ENCODE measurements around the gene FAM13A. TPM values are rescaled to one million over a fixed set of nuclear protein-coding genes. Genes with fewer than 3 reads are reported as not detected.

Gene FAM13A
- total RNA-seq, 4 donors from 2014 or later = 17.7 to 80.3 (median 46.2) TPM

- no peak for TF ChIP-seq CTCF (IDR thresholded peaks at IDR 0.05)
- TF ChIP-seq POLR2A (IDR thresholded peaks at IDR 0.05) = no peak
- no peak for DNase-seq
- intact Hi-C loops (cut with DNase I; ENCODE audit: low total_unique reads) = no loop called here
- H3K9me3 ChIP-seq = peaks cover 0 to 1% of the 10 kb centered on the region in 2 donors
- no peaks in the 10 kb centered on the region for H3K36me3 ChIP-seq
- no peak overlapping the region for H3K27ac ChIP-seq
- H3K4me1 ChIP-seq = no peaks in the 10 kb centered on the region
- no peak overlapping the region for H3K4me3 ChIP-seq
- no peaks in the 10 kb centered on the region for H3K27me3 ChIP-seq
Observed at GRCh38 chr4:88722828-88723227, 334.2 kb downstream of the FAM13A start.

GRCh38 chr4:88722276-88722780 lies 334.7 kb downstream of the FAM13A start:
- DNase-seq = no peak
- Histone ChIP-seq H3K27me3 (no peaks in the 10 kb centered on the region), H3K27ac (no peak overlapping the region), H3K36me3 (no peaks in the 10 kb centered on the region), H3K4me3 (no peak overlapping the region), H3K9me3 (peaks cover 0 to 6% of the 10 kb centered on the region in 2 donors), H3K4me1 (no peaks in the 10 kb centered on the region)
- intact Hi-C loops (cut with DNase I; ENCODE audit: low total_unique reads) = no loop called here
- no peak for TF ChIP-seq CTCF (IDR thresholded peaks at IDR 0.05)
- no peak for TF ChIP-seq POLR2A (IDR thresholded peaks at IDR 0.05)

GRCh38 chr4:88720451-88721428 lies 336.2 kb downstream of the FAM13A start:
- DNase-seq = no peak
- intact Hi-C loops (cut with DNase I; ENCODE audit: low total_unique reads) = no loop called here
- H3K27ac ChIP-seq = no peak overlapping the region
- H3K27me3 ChIP-seq = no peaks in the 10 kb centered on the region
- no peaks in the 10 kb centered on the region for H3K4me1 ChIP-seq
- no peak overlapping the region for H3K4me3 ChIP-seq
- peaks cover 0 to 13% of the 10 kb centered on the region in 2 donors for H3K9me3 ChIP-seq
- H3K36me3 ChIP-seq = no peaks in the 10 kb centered on the region
- TF ChIP-seq POLR2A (IDR thresholded peaks at IDR 0.05) = no peak
- no peak for TF ChIP-seq CTCF (IDR thresholded peaks at IDR 0.05)

GRCh38 chr4:88719381-88719780 lies 337.6 kb downstream of the FAM13A start:
- H3K4me1 ChIP-seq = no peaks in the 10 kb centered on the region
- no peaks in the 10 kb centered on the region for H3K27me3 ChIP-seq
- no peak overlapping the region for H3K4me3 ChIP-seq
- TF ChIP-seq CTCF (IDR thresholded peaks at IDR 0.05) = no peak
- TF ChIP-seq POLR2A (IDR thresholded peaks at IDR 0.05) = no peak
- H3K36me3 ChIP-seq = no peaks in the 10 kb centered on the region
- intact Hi-C loops (cut with DNase I; ENCODE audit: low total_unique reads) = no loop called here
- H3K9me3 ChIP-seq = peaks cover 0 to 13% of the 10 kb centered on the region in 2 donors
- DNase-seq = no peak
- no peak overlapping the region for H3K27ac ChIP-seq

- no peak overlapping the region for H3K4me3 ChIP-seq
- DNase-seq = no peak
- no peak overlapping the region for H3K27ac ChIP-seq
- H3K27me3 ChIP-seq = no peaks in the 10 kb centered on the region
- H3K9me3 ChIP-seq = peaks cover 0 to 13% of the 10 kb centered on the region in 2 donors
- no peaks in the 10 kb centered on the region for H3K36me3 ChIP-seq
- no peaks in the 10 kb centered on the region for H3K4me1 ChIP-seq
- TF ChIP-seq POLR2A (IDR thresholded peaks at IDR 0.05) (no peak), CTCF (IDR thresholded peaks at IDR 0.05) (no peak)
- intact Hi-C loops (cut with DNase I; ENCODE audit: low total_unique reads) = no loop called here
Observed at GRCh38 chr4:88718098-88718497, 338.9 kb downstream of the FAM13A start.

All from uterus (tissue), 4 donors.